HepG2 (cell line): ENCODE measurements around the gene PIBF1. TPM values are rescaled to one million over a fixed set of nuclear protein-coding genes. Genes with fewer than 3 reads are reported as not detected.

Source experiments
- ATAC-seq: fragments of 200-7000 bp; cut with Tn5 transposase; 3 replicates; pipeline ENCODE4 v1.9.1; 2020; ENCODE audit warnings: mild to moderate bottlenecking, moderate library complexity
- BruUV-seq: library from RNA; stranded (reverse); fragments of 400-500 nt; replicated peaks from 2 replicates; lab custom pipeline; 2021; lab: Mats Ljungman, UMichigan
- CTCF ChIA-PET: fragments of 300-600 bp; formaldehyde crosslinking; extraction: SDS; loops from one replicate; lab custom pipeline; 2021; ENCODE audit warnings: low total read pairs, inconsistent platforms, low intra/inter-chr PET ratio; lab: Yijun Ruan, JAX
- POLR2A ChIA-PET: fragments of 350-600 bp; sonication (Branson Sonifier 250); formaldehyde crosslinking; loops from one replicate; lab custom pipeline; 2020; ENCODE audit warnings: antibody characterized with exemption, inconsistent platforms; lab: Yijun Ruan, JAX
- DNase-seq: peaks from one replicate; pipeline ENCODE4 v3.0.0-alpha.2; 2015; ENCODE audit warnings: low spot score
- FAIRE-seq: peaks from 3 replicates; lab custom pipeline; 2011; peaks lifted over from hg19 to GRCh38; lab: Jason Lieb, UNC
- H2AFZ ChIP-seq: one replicate; pipeline ENCODE4 v1.6.1; 2011; ENCODE audit warnings: low read length, inconsistent platforms
- H3K27ac ChIP-seq: fragments of 300-600 bp; 3 replicates; pipeline ENCODE4 v1.8.0; 2011; ENCODE audit warnings: mixed run types, mild to moderate bottlenecking, mixed read lengths, low read length, inconsistent platforms; ENCODE audit not compliant: insufficient read depth; ENCODE audit errors: extremely low read length
- H3K27me3 ChIP-seq, 2 experiments: fragments of 200-600 bp in 1 of 2; 2 replicates in 1 of 2; 3 replicates in 1 of 2; pipeline versions ENCODE4 v1.6.0 to v1.8.0; 2011; ENCODE audit warnings: low read length in 2 of 2, mild to moderate bottlenecking in 2 of 2, moderate library complexity in 2 of 2, inconsistent platforms in 1 of 2; ENCODE audit not compliant: insufficient read depth in 2 of 2, control insufficient read depth in 1 of 2
- H3K36me3 ChIP-seq, 2 experiments: fragments of 200-600 bp in 1 of 2; replicated peaks in 1 of 2; 2 replicates in 1 of 2; 3 replicates in 1 of 2; pipeline versions ENCODE4 v1.5.1 to v1.8.0; 2011; ENCODE audit warnings: low read length in 2 of 2, inconsistent platforms in 1 of 2; ENCODE audit not compliant: insufficient read depth in 2 of 2, control insufficient read depth in 1 of 2
- H3K4me1 ChIP-seq: 2 replicates; pipeline ENCODE4 v1.5.1; 2012; ENCODE audit warnings: low read length, inconsistent platforms; ENCODE audit not compliant: insufficient read depth
- H3K4me2 ChIP-seq: 2 replicates; pipeline ENCODE4 v1.6.0; 2011; ENCODE audit warnings: low read depth, low read length, inconsistent platforms
- H3K4me3 ChIP-seq, 3 experiments: fragments of 200-600 bp in 1 of 3; sonication (generic), shearing (Covaris generic) in 1 of 3; replicated peaks in 1 of 3; 2 replicates each; pipeline ENCODE4 v1.5.1; 2011 to 2016; ENCODE audit warnings: low read length in 3 of 3, inconsistent platforms in 2 of 3, low read depth in 2 of 3, mild to moderate bottlenecking in 2 of 3, control low read depth in 1 of 3, mixed read lengths in 1 of 3; ENCODE audit not compliant: insufficient read depth in 1 of 3
- H3K79me2 ChIP-seq: one replicate; pipeline ENCODE4 v1.6.1; 2011; ENCODE audit warnings: low read length, inconsistent platforms; ENCODE audit not compliant: insufficient read depth
- H3K9ac ChIP-seq: 2 replicates; pipeline ENCODE4 v1.6.0; 2011; ENCODE audit warnings: mild to moderate bottlenecking, low read depth, low read length, inconsistent platforms; ENCODE audit not compliant: insufficient read depth
- H3K9me3 ChIP-seq: 2 replicates; pipeline ENCODE4 v1.5.1; 2012; ENCODE audit warnings: mild to moderate bottlenecking, low read length
- H4K20me1 ChIP-seq: 2 replicates; pipeline ENCODE4 v1.6.0; 2011; ENCODE audit warnings: inconsistent platforms, mild to moderate bottlenecking, low read length, moderate library complexity; ENCODE audit not compliant: insufficient read depth
- GABPB1 ChIP-seq: IDR thresholded peaks from 2 replicates; pipeline ENCODE4 v1.6.1; 2016; ENCODE audit warnings: mild to moderate bottlenecking, missing genetic modification reagents, moderate library complexity, missing compliant biosample characterization
- HNRNPUL1 ChIP-seq: fragments of 200-400 bp; formaldehyde crosslinking; IDR thresholded peaks from 2 replicates; pipeline ENCODE4 v1.6.1; 2017; ENCODE audit warnings: low read depth, mild to moderate bottlenecking, low read length, moderate library complexity
- KLF15 ChIP-seq: sonication (generic); formaldehyde crosslinking; IDR thresholded peaks from 2 replicates; pipeline ENCODE4 v1.8.1; 2023; ENCODE audit warnings: borderline replicate concordance, mild to moderate bottlenecking, inconsistent platforms, missing genetic modification reagents, mixed read lengths
- RBAK ChIP-seq: sonication (generic); formaldehyde crosslinking; IDR thresholded peaks from 2 replicates; pipeline ENCODE4 v1.5.1; 2020; ENCODE audit warnings: mild to moderate bottlenecking, missing genetic modification reagents
- REXO4 ChIP-seq: sonication (generic); formaldehyde crosslinking; IDR thresholded peaks from 2 replicates; pipeline ENCODE4 v1.8.0; 2022; ENCODE audit warnings: missing genetic modification reagents, mild to moderate bottlenecking, borderline replicate concordance
- SRY ChIP-seq: sonication (generic); formaldehyde crosslinking; IDR thresholded peaks from 2 replicates; pipeline ENCODE4 v1.8.0; 2022; ENCODE audit warnings: mild to moderate bottlenecking, missing genetic modification reagents
- THYN1 ChIP-seq: sonication (generic); formaldehyde crosslinking; IDR thresholded peaks from 2 replicates; pipeline ENCODE4 v1.8.1; 2023; ENCODE audit warnings: low read depth, mild to moderate bottlenecking, moderate library complexity, missing genetic modification reagents, borderline replicate concordance
- ZBED4 ChIP-seq: sonication (generic); formaldehyde crosslinking; IDR thresholded peaks from 2 replicates; pipeline ENCODE4 v1.4.0; 2020; ENCODE audit warnings: missing genetic modification reagents, borderline replicate concordance
- ZFP37 ChIP-seq: sonication (generic); formaldehyde crosslinking; IDR thresholded peaks from 2 replicates; pipeline ENCODE4 v1.4.0; 2020; ENCODE audit warnings: missing genetic modification reagents, borderline replicate concordance
- ZNF256 ChIP-seq: sonication (generic); formaldehyde crosslinking; conservative IDR thresholded peaks from 2 replicates; pipeline ENCODE4 v1.4.0; 2020; ENCODE audit warnings: missing genetic modification reagents
- ZNF501 ChIP-seq: sonication (generic); formaldehyde crosslinking; IDR thresholded peaks from 2 replicates; pipeline ENCODE4 v1.5.1; 2020; ENCODE audit warnings: mild to moderate bottlenecking, moderate library complexity, missing genetic modification reagents
- WGBS: methylation state at CpG from one replicate; pipeline ENCODE4 v1.1.6; 2017; ENCODE audit warnings: low lambda C conversion rate; 5-methylcytosine and 5-hydroxymethylcytosine counted together
- in situ Hi-C: cut with HindIII; loops from 2 replicates; pipeline ENCODE4 v1.10.0; 2017; ENCODE audit warnings: low pct_unique_long_range_greater_than_20kb; ENCODE audit not compliant: extremely low pct_ligation_motif_present
- intact Hi-C: fragments of 100-400 bp; cut with micrococcal nuclease; formaldehyde crosslinking; loops from one replicate; pipeline ENCODE4 v1.10.0; 2022; ENCODE audit not compliant: unreplicated experiment
- polyA plus RNA-seq, 8 experiments: library from polyadenylated mRNA; depleted of rRNA in 3 of 8; stranded (reverse) in 7 of 8; unstranded in 1 of 8; fragments of >200 nt; fragmentation: Illumina TruSeq in 4 of 8; extraction: Trizol in 4 of 8; gene quantifications; 2 replicates each; pipeline versions ENCODE4 v1.2.1 to v1.2.3, GENCODE V29; 2011 to 2016; ENCODE audit warnings: low read depth in 4 of 8, missing spikeins in 1 of 8, mixed read lengths in 1 of 8; ENCODE audit not compliant: insufficient read depth in 1 of 8
- total RNA-seq, 5 experiments: library from RNA; depleted of rRNA; stranded (reverse); fragments of >200 nt; fragmentation: Illumina TruSeq; extraction: Trizol; gene quantifications; 2 replicates each; pipeline ENCODE4 v1.2.3, GENCODE V29; 2016; ENCODE audit warnings: low read depth in 1 of 5
- TF ChIP-seq, protein P1 (sequence below): sonication (generic); formaldehyde crosslinking; IDR thresholded peaks from 2 replicates; pipeline ENCODE4 v1.4.0; 2020; ENCODE audit warnings: missing genetic modification reagents, mild to moderate bottlenecking, borderline replicate concordance
- TF ChIP-seq, protein P2 (sequence below): sonication (generic); formaldehyde crosslinking; IDR thresholded peaks from 2 replicates; pipeline ENCODE4 v1.8.1; 2023; ENCODE audit warnings: mild to moderate bottlenecking, moderate library complexity, missing genetic modification reagents

PIBF1 gene
- total and polyA plus RNA-seq, 2 of the 13 experiments (the other 11 are each of a cell fraction or from before 2014, with no cell fraction given): 4.2 to 15.8 TPM

- Histone ChIP-seq H3K27me3 (no peaks in the 10 kb centered on the region; a peak in 1 of 5 replicates), H3K4me3 (no peak overlapping the region), H3K9me3 (no peaks in the 10 kb centered on the region), H4K20me1 (no peaks in the 10 kb centered on the region), H3K4me1 (no peaks in the 10 kb centered on the region), H2AFZ (no peak overlapping the region), H3K36me3 (peaks cover 7 to 34% of the 10 kb centered on the region in 2 experiments; a peak in 4 of 5 replicates), H3K4me2 (no peak overlapping the region), H3K27ac (no peak overlapping the region), H3K79me2 (no peaks in the 10 kb centered on the region), H3K9ac (no peak overlapping the region)
- ChIA-PET POLR2A (no interaction called here), CTCF (no interaction called here)
- no peak for FAIRE-seq
- ATAC-seq: no peak
- BruUV-seq: no TSS peak
- no peak for DNase-seq
- no peak for TF ChIP-seq HNRNPUL1
- TF ChIP-seq KLF15 (CRISPR knock-in tag): no peak
- TF ChIP-seq ZNF501 (CRISPR knock-in tag): no peak
- TF ChIP-seq, protein P1, sequence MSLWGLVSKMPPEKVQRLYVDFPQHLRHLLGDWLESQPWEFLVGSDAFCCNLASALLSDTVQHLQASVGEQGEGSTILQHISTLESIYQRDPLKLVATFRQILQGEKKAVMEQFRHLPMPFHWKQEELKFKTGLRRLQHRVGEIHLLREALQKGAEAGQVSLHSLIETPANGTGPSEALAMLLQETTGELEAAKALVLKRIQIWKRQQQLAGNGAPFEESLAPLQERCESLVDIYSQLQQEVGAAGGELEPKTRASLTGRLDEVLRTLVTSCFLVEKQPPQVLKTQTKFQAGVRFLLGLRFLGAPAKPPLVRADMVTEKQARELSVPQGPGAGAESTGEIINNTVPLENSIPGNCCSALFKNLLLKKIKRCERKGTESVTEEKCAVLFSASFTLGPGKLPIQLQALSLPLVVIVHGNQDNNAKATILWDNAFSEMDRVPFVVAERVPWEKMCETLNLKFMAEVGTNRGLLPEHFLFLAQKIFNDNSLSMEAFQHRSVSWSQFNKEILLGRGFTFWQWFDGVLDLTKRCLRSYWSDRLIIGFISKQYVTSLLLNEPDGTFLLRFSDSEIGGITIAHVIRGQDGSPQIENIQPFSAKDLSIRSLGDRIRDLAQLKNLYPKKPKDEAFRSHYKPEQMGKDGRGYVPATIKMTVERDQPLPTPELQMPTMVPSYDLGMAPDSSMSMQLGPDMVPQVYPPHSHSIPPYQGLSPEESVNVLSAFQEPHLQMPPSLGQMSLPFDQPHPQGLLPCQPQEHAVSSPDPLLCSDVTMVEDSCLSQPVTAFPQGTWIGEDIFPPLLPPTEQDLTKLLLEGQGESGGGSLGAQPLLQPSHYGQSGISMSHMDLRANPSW (CRISPR knock-in tag): no peak
- TF ChIP-seq, protein P2, sequence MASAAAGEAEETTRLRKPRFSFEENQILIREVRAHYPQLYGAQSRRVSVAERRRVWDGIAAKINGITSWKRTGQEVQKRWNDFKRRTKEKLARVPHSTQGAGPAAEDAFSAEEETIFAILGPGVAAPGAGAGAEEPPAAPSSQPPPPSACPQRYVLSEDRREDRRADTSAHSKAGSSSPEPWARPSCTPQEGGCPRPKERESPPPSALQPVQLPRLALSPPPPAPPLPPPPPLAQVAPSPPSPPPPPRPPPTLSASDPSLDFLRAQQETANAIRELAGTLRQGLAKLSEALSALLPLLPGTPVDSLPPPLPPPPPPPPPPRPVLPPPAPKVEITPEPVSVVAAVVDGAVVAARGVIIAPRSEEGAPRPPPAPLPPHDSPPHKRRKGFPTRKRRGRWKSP: no peak
- TF ChIP-seq REXO4 (CRISPR knock-in tag): no peak
- no peak for TF ChIP-seq ZBED4
- TF ChIP-seq ZNF256 (CRISPR knock-in tag): no peak
- TF ChIP-seq RBAK (CRISPR knock-in tag): no peak
- TF ChIP-seq GABPB1 (CRISPR knock-in tag): no peak
- TF ChIP-seq SRY (CRISPR knock-in tag): no peak
- TF ChIP-seq ZFP37: no peak
- TF ChIP-seq THYN1 (CRISPR knock-in tag): no peak
- in situ Hi-C loops (no loop called here), intact Hi-C loops (no loop called here)
- 67% methylated on average over 3 of the region's 3 CpGs for WGBS
These were observed 16.9 kb downstream of the PIBF1 start for GRCh38 chr13:72798817-72799216.
